NCI-H345 treated with DMSO at 0.1 percent for 48 hours (cell line): ENCODE results near the gene KPNA2.
A peak's percentile ranks its signal among the peaks of the same experiment; 100 is the strongest.
"Not testable (repeated sequence)": the region's sequence is repeated elsewhere in the genome, so short reads cannot be mapped to it uniquely, and the experiment has no call there.

ENCODE experiments used
- DNase-seq: peaks from one replicate; lab custom pipeline; 2025; ENCODE audit not compliant: unreplicated experiment; lab: John Stamatoyannopoulos, UW

KPNA2 gene

GRCh38 chr17:68019675-68020408 lies 15.7 kb upstream of the KPNA2 start:
- DNase-seq = peak; percentile 88

GRCh38 chr17:68020409-68020756 lies 15.2 kb upstream of the KPNA2 start:
- DNase-seq = no peak

GRCh38 chr17:68020791-68021190 lies 14.7 kb upstream of the KPNA2 start:
- not testable (repeated sequence) for DNase-seq

GRCh38 chr17:68021963-68022362 lies 13.6 kb upstream of the KPNA2 start:
- DNase-seq = no peak

- DNase-seq = not testable (repeated sequence)
Measured at GRCh38 chr17:68022547-68022946, 13.0 kb upstream of the KPNA2 start.

GRCh38 chr17:68029512-68030215 lies 5.9 kb upstream of the KPNA2 start:
- no peak for DNase-seq

- no peak for DNase-seq
Measured at GRCh38 chr17:68033636-68034451, 1.7 kb upstream of the KPNA2 start.

- no peak for DNase-seq
Measured at GRCh38 chr17:68034452-68034776, 1.1 kb upstream of the KPNA2 start.

- DNase-seq = peak; percentile 92
Measured at GRCh38 chr17:68035131-68035522, 408 bp upstream of the KPNA2 start.

- DNase-seq = no peak
Measured at GRCh38 chr17:68036304-68037147, 991 bp downstream of the KPNA2 start.

GRCh38 chr17:68047153-68047846 lies 11.8 kb downstream of the KPNA2 start:
- DNase-seq = no peak

- not testable (repeated sequence) for DNase-seq
Measured at GRCh38 chr17:68047890-68048542, 12.5 kb downstream of the KPNA2 start.

- DNase-seq = no peak
Measured at GRCh38 chr17:68048996-68049395, 13.5 kb downstream of the KPNA2 start.

GRCh38 chr17:68049812-68050437 lies 14.4 kb downstream of the KPNA2 start:
- DNase-seq = not testable (repeated sequence)

GRCh38 chr17:68051321-68052312 lies 16.1 kb downstream of the KPNA2 start:
- not testable (repeated sequence) for DNase-seq

- no peak for DNase-seq
Measured at GRCh38 chr17:68052810-68053209, 17.3 kb downstream of the KPNA2 start.

- DNase-seq = no peak
Measured at GRCh38 chr17:68053231-68054013, 17.9 kb downstream of the KPNA2 start.
